ENCODE results near the gene TPRG1L. TPM values are rescaled to one million over a fixed set of nuclear protein-coding genes. Genes with fewer than 3 reads are reported as not detected.
A peak's percentile ranks its signal among the peaks of the same experiment; 100 is the strongest.
"Not testable (repeated sequence)": the region's sequence is repeated elsewhere in the genome, so short reads cannot be mapped to it uniquely, and the experiment has no call there.

Gene TPRG1L
- total and polyA plus RNA-seq, 8 donors: 27.3 to 42.9 (median 32.2) TPM

- ATAC-seq (no peak), DNase-seq (peak in 1 of 4 donors; percentile 62)
- TF ChIP-seq CTCF (IDR thresholded peaks at IDR 0.05): no peak
- no peaks in the 10 kb centered on the region for H3K9me3 ChIP-seq
- no peaks in the 10 kb centered on the region for H3K27me3 ChIP-seq
- intact Hi-C loops (cut with DNase I): no loop called here
- H3K27ac ChIP-seq: no peak overlapping the region
- H3K36me3 ChIP-seq: no peaks in the 10 kb centered on the region
- peaks cover 0 to 4% of the 10 kb centered on the region in 2 donors for H3K4me1 ChIP-seq
- H3K4me3 ChIP-seq: no peak overlapping the region
Measured at GRCh38 chr1:3581296-3582036, 43.3 kb upstream of the TPRG1L start.

- H3K27ac ChIP-seq; DNase-seq; H3K4me3 ChIP-seq; H3K9me3 ChIP-seq; intact Hi-C loops (cut with DNase I); H3K4me1 ChIP-seq; H3K27me3 ChIP-seq; H3K36me3 ChIP-seq: not testable (repeated sequence)
- ATAC-seq: peak; percentile 68
Measured at GRCh38 chr1:3583751-3584150, 41.1 kb upstream of the TPRG1L start.

GRCh38 chr1:3584915-3585314 is 39.9 kb upstream of the TPRG1L start:
- intact Hi-C loops (cut with DNase I): no loop called here
- H3K27ac ChIP-seq: no peak overlapping the region
- TF ChIP-seq CTCF (IDR thresholded peaks at IDR 0.05): no peak

GRCh38 chr1:3585353-3585868 is 39.4 kb upstream of the TPRG1L start:
- ATAC-seq; H3K36me3 ChIP-seq; intact Hi-C loops (cut with DNase I); H3K27ac ChIP-seq; H3K9me3 ChIP-seq; H3K4me3 ChIP-seq; DNase-seq; H3K4me1 ChIP-seq; H3K27me3 ChIP-seq: not testable (repeated sequence)

More at GRCh38 chr1:3584915-3585314, 39.9 kb upstream of the TPRG1L start:
- Histone ChIP-seq H3K4me3 (no peak overlapping the region), H3K9me3 (no peaks in the 10 kb centered on the region), H3K27me3 (no peaks in the 10 kb centered on the region), H3K4me1 (peaks cover 5% of the 10 kb centered on the region in 2 donors), H3K36me3 (no peaks in the 10 kb centered on the region)
- DNase-seq (no peak), ATAC-seq (no peak)

GRCh38 chr1:3585940-3586568 is 38.8 kb upstream of the TPRG1L start:
- no peak overlapping the region for H3K4me3 ChIP-seq
- DNase-seq (no peak), ATAC-seq (no peak)
- H3K27me3 ChIP-seq: no peaks in the 10 kb centered on the region
- intact Hi-C loops (cut with DNase I): no loop called here
- no peak overlapping the region for H3K27ac ChIP-seq
- H3K36me3 ChIP-seq: no peaks in the 10 kb centered on the region
- H3K9me3 ChIP-seq: no peaks in the 10 kb centered on the region
- H3K4me1 ChIP-seq: peaks cover 14 to 16% of the 10 kb centered on the region in 2 donors
- no peak for TF ChIP-seq CTCF (IDR thresholded peaks at IDR 0.05)

- intact Hi-C loops (cut with DNase I): no loop called here
- H3K4me1 ChIP-seq: peaks cover 16 to 18% of the 10 kb centered on the region in 2 donors
- H3K4me3 ChIP-seq: no peak overlapping the region
- no peaks in the 10 kb centered on the region for H3K9me3 ChIP-seq
- H3K27ac ChIP-seq: no peak overlapping the region
- ATAC-seq (no peak), DNase-seq (no peak)
- no peaks in the 10 kb centered on the region for H3K36me3 ChIP-seq
- H3K27me3 ChIP-seq: no peaks in the 10 kb centered on the region
- TF ChIP-seq CTCF (IDR thresholded peaks at IDR 0.05): no peak
Measured at GRCh38 chr1:3586986-3587759, 37.6 kb upstream of the TPRG1L start.
